ENCODE data around the gene CADM2. TPM values are rescaled to one million over a fixed set of nuclear protein-coding genes. Genes with fewer than 3 reads are reported as not detected.

CADM2 gene
- total RNA-seq, 1 experiment from 2014 or later: not detected

- intact Hi-C loops (cut with micrococcal nuclease): no loop called here
Observed at GRCh38 chr3:85877631-85878030, 918.8 kb downstream of the CADM2 start.

GRCh38 chr3:85881833-85882393 lies 923.1 kb downstream of the CADM2 start:
- no peak for TF ChIP-seq CTCF (IDR thresholded peaks at IDR 0.05; ENCODE audit: unreplicated experiment)
- Mint-ChIP-seq H3K36me3 (ENCODE audit: insufficient read depth, unreplicated experiment) (no peaks in the 10 kb centered on the region), H3K9me3 (ENCODE audit: unreplicated experiment) (no peaks in the 10 kb centered on the region), H3K4me1 (ENCODE audit: insufficient read depth, unreplicated experiment) (no peaks in the 10 kb centered on the region), H3K27me3 (ENCODE audit: insufficient read depth, unreplicated experiment) (peaks cover 25% of the 10 kb centered on the region), H3K4me3 (ENCODE audit: unreplicated experiment) (no peak overlapping the region), H3K27ac (ENCODE audit: low read depth, unreplicated experiment) (no peak overlapping the region)
- BruUV-seq (replicated peaks): no TSS peak
- DNase-seq (ENCODE audit: unreplicated experiment): no peak
- intact Hi-C loops (cut with micrococcal nuclease): no loop called here
- ChIA-PET POLR2A (no interaction called here), CTCF (no interaction called here)

More at GRCh38 chr3:85877631-85878030, 918.8 kb downstream of the CADM2 start:
- Mint-ChIP-seq H3K4me1 (ENCODE audit: insufficient read depth, unreplicated experiment) (no peaks in the 10 kb centered on the region), H3K4me3 (ENCODE audit: unreplicated experiment) (no peak overlapping the region), H3K27ac (ENCODE audit: low read depth, unreplicated experiment) (no peak overlapping the region), H3K9me3 (ENCODE audit: unreplicated experiment) (no peaks in the 10 kb centered on the region), H3K36me3 (ENCODE audit: insufficient read depth, unreplicated experiment) (no peaks in the 10 kb centered on the region), H3K27me3 (ENCODE audit: insufficient read depth, unreplicated experiment) (peaks cover 36% of the 10 kb centered on the region)
- ChIA-PET POLR2A (no interaction called here), CTCF (interaction anchor here (0.6 kb wide), 1 partner anchor 85 kb away, joined by 5 read pairs; no protein-coding TSS in a partner anchor)
- BruUV-seq (replicated peaks): no TSS peak
- DNase-seq (ENCODE audit: unreplicated experiment): no peak
- TF ChIP-seq CTCF (IDR thresholded peaks at IDR 0.05; ENCODE audit: unreplicated experiment): no peak

- ChIA-PET POLR2A (no interaction called here), CTCF (no interaction called here)
- no peak for TF ChIP-seq CTCF (IDR thresholded peaks at IDR 0.05; ENCODE audit: unreplicated experiment)
- no peaks in the 10 kb centered on the region for H3K36me3 Mint-ChIP-seq (ENCODE audit: insufficient read depth, unreplicated experiment)
- peaks cover 46% of the 10 kb centered on the region for H3K27me3 Mint-ChIP-seq (ENCODE audit: insufficient read depth, unreplicated experiment)
- intact Hi-C loops (cut with micrococcal nuclease): no loop called here
- H3K27ac Mint-ChIP-seq (ENCODE audit: low read depth, unreplicated experiment): no peak overlapping the region
- H3K9me3 Mint-ChIP-seq (ENCODE audit: unreplicated experiment): no peaks in the 10 kb centered on the region
- DNase-seq (ENCODE audit: unreplicated experiment): no peak
- H3K4me3 Mint-ChIP-seq (ENCODE audit: unreplicated experiment): no peak overlapping the region
- BruUV-seq (replicated peaks): no TSS peak
- H3K4me1 Mint-ChIP-seq (ENCODE audit: insufficient read depth, unreplicated experiment): no peaks in the 10 kb centered on the region
Observed at GRCh38 chr3:85890043-85890555, 931.3 kb downstream of the CADM2 start.

GRCh38 chr3:85903434-85903833 lies 944.6 kb downstream of the CADM2 start:
- Mint-ChIP-seq H3K27me3 (ENCODE audit: insufficient read depth, unreplicated experiment) (peaks cover 40% of the 10 kb centered on the region), H3K9me3 (ENCODE audit: unreplicated experiment) (no peaks in the 10 kb centered on the region), H3K36me3 (ENCODE audit: insufficient read depth, unreplicated experiment) (no peaks in the 10 kb centered on the region), H3K4me3 (ENCODE audit: unreplicated experiment) (no peak overlapping the region), H3K27ac (ENCODE audit: low read depth, unreplicated experiment) (no peak overlapping the region), H3K4me1 (ENCODE audit: insufficient read depth, unreplicated experiment) (no peaks in the 10 kb centered on the region)
- BruUV-seq (replicated peaks): no TSS peak
- no peak for DNase-seq (ENCODE audit: unreplicated experiment)
- ChIA-PET CTCF (no interaction called here), POLR2A (no interaction called here)
- TF ChIP-seq CTCF (IDR thresholded peaks at IDR 0.05; ENCODE audit: unreplicated experiment): no peak
- intact Hi-C loops (cut with micrococcal nuclease): no loop called here

Measured in MCF 10A (cell line).